Suprapubic skin (tissue), 4 donors: Measurements from ENCODE around the gene AMDHD2.

Experiments
- CTCF ChIP-seq, 2 donors: fragments of 200-600 bp in 1 of 2; fragments of 450-650 bp in 1 of 2; sonication (generic) in 1 of 2; IDR thresholded peaks; one replicate each; pipeline ENCODE4 v1.5.1; 2016 to 2019; ENCODE audit warnings: antibody characterized with exemption in 2 of 2, mild to moderate bottlenecking in 1 of 2, moderate library complexity in 1 of 2
- EP300 ChIP-seq: sonication (generic); formaldehyde crosslinking; IDR thresholded peaks from one replicate; pipeline ENCODE4 v1.6.1; 2017; ENCODE audit warnings: antibody characterized with exemption
- POLR2A ChIP-seq, 2 donors: fragments of 450-650 bp; IDR thresholded peaks; one replicate each; pipeline ENCODE4 v1.6.1; 2017; ENCODE audit warnings: antibody characterized with exemption in 2 of 2, mild to moderate bottlenecking in 2 of 2, moderate library complexity in 2 of 2
- POLR2AphosphoS5 ChIP-seq, 3 donors: sonication (generic); formaldehyde crosslinking; IDR thresholded peaks; one replicate each; pipeline ENCODE4 v1.6.1; 2017; ENCODE audit warnings: antibody characterized with exemption in 3 of 3

GRCh38 chr16:2476741-2477140 lies 43.4 kb upstream of the AMDHD2 start:
- TF ChIP-seq CTCF (IDR thresholded peaks at IDR 0.05) (no peak), EP300 (no peak), POLR2AphosphoS5 (IDR thresholded peaks at IDR 0.05) (no peak), POLR2A (IDR thresholded peaks at IDR 0.05) (no peak)
